ENCODE data around the gene TXNL4A.

TXNL4A gene

DNA sequence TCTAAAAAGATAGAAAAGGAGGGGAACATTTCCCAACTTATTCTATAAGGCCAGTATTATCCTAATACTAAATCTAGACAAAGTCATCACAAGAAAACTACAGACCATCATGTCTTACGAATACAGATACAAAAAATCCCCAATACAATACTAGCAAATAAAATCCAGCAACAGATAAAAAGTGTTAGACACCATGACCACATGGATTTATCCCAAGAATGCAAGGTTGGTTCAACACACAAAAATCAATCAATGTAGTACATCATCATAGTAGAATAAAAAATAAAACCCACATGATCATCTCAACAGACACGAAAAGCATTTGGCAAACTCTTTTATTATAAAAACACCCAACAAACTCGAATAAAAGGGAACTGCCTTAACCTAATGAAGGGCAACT, 55.5 kb downstream of the TXNL4A start:
- TF ChIP-seq, protein P1, sequence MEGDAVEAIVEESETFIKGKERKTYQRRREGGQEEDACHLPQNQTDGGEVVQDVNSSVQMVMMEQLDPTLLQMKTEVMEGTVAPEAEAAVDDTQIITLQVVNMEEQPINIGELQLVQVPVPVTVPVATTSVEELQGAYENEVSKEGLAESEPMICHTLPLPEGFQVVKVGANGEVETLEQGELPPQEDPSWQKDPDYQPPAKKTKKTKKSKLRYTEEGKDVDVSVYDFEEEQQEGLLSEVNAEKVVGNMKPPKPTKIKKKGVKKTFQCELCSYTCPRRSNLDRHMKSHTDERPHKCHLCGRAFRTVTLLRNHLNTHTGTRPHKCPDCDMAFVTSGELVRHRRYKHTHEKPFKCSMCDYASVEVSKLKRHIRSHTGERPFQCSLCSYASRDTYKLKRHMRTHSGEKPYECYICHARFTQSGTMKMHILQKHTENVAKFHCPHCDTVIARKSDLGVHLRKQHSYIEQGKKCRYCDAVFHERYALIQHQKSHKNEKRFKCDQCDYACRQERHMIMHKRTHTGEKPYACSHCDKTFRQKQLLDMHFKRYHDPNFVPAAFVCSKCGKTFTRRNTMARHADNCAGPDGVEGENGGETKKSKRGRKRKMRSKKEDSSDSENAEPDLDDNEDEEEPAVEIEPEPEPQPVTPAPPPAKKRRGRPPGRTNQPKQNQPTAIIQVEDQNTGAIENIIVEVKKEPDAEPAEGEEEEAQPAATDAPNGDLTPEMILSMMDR (conservative IDR thresholded peaks at IDR 0.05): no peak
- TF ChIP-seq ZFX (IDR thresholded peaks at IDR 0.05): no peak
- no peak overlapping the region for H3K27ac ChIP-seq

DNA sequence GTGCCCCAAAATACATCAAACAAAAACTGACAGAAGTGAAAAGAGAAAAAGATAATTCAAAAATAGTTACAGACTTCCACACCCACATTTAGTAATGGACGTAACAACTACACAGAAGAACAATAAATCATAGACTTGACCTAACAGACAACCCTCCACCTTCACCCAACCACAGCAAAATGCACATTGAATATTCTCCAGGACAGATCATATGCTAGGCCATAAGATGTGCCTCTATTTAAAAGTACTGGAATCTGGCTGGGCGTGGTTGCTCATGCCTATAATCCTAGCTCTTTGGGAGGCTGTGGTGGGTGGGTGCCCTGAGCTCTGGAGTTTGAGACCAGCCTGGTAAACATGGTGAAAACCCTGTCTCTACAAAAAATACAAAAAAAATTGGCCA, 56.9 kb downstream of the TXNL4A start:
- no peak for TF ChIP-seq ZFX (IDR thresholded peaks at IDR 0.05)
- TF ChIP-seq, protein P1 (conservative IDR thresholded peaks at IDR 0.05): no peak

DNA sequence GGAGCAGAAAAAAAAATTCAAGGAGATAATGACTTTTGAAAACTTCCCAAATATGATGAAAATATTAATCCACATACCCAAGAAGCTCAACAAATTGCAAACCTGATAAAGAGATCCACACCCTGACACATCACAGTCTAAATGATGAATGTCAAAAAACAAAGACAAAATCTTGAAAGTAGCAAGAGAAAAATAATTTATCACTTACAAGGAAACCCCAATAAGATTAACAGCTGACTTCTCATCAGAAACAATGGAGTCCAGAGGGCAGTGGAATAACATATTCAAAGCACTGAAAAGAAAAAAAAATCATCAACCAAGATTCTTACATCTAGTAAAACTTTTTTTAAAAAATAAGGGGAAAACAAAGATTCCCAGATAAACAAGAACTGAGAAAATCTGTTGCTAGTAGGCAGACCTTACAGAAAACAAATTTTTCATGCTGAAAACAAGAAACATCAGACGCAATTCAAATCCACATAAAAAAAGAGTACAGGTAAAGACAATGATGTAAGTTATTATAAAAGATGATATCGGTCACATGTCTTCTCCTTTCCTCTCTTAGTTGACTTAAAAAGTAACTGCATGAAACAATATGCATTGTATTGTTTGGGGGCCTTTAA, 58.2 kb downstream of the TXNL4A start:
- TF ChIP-seq, protein P1 (conservative IDR thresholded peaks at IDR 0.05): no peak
- no peak for TF ChIP-seq ZFX (IDR thresholded peaks at IDR 0.05)
- no peak overlapping the region for H3K27ac ChIP-seq

More for the DNA sequence above, 56.9 kb downstream of the TXNL4A start:
- H3K27ac ChIP-seq: no peak overlapping the region

DNA sequence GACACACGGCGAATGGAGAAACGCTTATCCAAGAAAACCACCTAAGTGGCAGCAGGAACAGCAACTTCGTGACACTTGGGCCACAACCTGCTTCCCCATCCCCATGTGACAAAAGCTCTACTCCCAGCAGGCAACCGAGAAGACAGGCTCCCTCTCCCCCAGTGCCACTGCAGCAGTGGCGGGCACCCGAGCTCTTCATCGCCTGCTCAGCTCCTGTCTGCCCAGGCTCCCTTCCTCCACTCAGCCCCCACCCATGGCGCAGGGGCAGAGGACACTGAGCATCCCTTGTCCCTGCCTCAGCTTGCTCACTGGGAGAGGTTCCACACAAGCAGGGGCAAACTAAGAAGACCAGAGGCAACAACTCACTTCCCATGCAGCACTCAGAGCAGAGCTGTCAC, 59.8 kb downstream of the TXNL4A start:
- H3K27ac ChIP-seq: no peak overlapping the region
- TF ChIP-seq, protein P1 (conservative IDR thresholded peaks at IDR 0.05): no peak
- no peak for TF ChIP-seq ZFX (IDR thresholded peaks at IDR 0.05)

DNA sequence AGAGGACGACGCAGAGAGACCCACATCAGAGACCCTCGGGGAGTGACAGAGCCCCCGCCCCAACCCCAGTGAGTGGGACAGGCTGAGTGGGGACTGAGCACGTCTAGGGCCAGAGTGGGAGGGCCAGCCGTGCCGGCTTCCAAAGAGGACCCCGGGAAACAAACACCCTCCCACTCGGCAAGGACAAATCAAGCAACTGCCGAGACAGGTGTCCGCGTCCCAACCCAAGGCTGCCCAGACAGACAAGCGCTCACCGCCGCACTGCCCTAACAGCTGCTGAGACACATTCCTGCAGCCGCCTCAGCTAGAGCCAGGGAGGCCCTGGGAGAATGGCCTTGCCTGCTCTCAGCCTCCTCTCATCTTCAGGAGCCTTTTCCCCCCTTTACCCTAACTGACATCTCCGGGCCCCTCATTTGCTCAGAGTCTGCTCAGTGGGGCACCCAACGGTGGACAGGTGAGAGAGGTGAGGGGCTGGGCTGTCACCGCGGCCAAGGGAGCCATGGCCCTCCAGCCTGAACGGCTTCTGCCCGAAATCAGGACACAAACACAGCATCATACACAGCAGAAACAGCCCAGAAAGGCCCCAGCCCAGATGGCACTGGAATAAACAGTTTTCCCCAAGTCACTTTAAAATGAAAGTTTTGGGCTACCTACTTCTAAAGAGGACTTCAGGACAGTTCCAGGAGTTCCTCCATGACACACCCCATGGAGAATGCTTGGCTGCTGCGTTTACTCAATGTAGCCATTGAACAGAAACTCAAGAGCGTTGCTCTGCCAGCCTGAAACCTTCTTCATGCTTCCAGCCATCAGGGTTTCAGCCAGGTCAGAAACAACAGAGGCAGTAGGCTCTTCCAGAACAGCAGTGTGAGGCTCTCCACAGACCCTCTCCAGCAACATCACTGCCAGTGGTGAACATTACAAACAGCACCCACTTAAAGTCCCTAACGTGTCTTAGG, 60.5 kb downstream of the TXNL4A start:
- H3K27ac ChIP-seq: no peak overlapping the region
- TF ChIP-seq ZFX (IDR thresholded peaks at IDR 0.05): no peak
- TF ChIP-seq, protein P1 (conservative IDR thresholded peaks at IDR 0.05): no peak

DNA sequence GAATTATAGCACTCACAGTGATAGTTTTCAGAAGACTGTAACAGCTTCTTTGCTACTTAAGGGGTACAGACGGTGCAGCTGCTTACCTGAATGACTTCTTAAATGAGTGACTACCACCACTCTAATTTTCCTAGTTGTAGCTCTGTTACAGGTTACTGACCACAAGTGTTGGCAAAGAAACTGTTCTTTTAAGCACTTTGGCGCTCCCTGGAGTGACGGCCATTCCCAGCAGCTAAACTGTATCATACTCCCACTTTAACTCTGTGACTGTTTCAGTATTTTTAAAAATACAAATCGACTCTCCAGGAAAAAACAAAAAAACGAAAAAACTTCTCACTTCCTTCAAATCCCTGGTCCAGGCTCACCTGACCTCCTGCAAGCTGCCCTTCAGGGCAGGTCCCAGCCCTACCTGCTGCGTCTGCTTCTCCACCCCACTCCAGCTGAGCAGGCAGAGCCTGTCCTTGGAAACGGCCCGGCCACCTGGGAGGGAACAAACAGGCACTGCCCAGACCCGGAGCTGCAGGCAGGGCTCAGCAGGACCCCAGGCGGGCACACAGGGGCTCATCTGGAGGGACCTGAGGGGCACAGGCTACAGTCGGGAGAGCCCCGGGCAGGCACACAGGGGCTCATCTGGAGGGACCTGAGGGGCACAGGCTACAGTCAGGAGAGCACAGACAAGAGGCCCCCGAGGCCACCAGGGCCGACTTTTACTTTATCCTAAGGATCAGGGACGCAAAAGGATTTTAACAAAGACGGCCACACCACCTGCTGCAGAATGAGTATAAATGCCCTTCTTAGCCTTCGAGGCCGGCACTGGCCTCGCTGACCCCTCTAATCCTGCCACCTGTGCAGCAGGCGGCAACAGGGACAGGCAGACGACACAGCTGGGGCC, 61.4 kb downstream of the TXNL4A start:
- no peak overlapping the region for H3K27ac ChIP-seq
- TF ChIP-seq, protein P1 (conservative IDR thresholded peaks at IDR 0.05): no peak
- no peak for TF ChIP-seq ZFX (IDR thresholded peaks at IDR 0.05)
